Transverse colon (tissue), 3 donors: Measurements from ENCODE around the gene HOXB2.

Experiments used
- CTCF ChIP-seq, 5 experiments: fragments of 200-600 bp in 3 of 5; fragments of 450-650 bp in 2 of 5; sonication (generic) in 3 of 5; IDR thresholded peaks; 1 replicate in 2 of 5; 2 replicates in 3 of 5; pipeline ENCODE4 v1.5.1; 2016 to 2017; ENCODE audit warnings: antibody characterized with exemption in 5 of 5, inconsistent platforms in 3 of 5, mild to moderate bottlenecking in 2 of 5, moderate library complexity in 1 of 5
- EP300 ChIP-seq: sonication (generic); formaldehyde crosslinking; IDR thresholded peaks from one replicate; pipeline ENCODE4 v1.6.1; 2017; ENCODE audit warnings: antibody characterized with exemption, low read depth
- POLR2A ChIP-seq: fragments of 450-650 bp; IDR thresholded peaks from one replicate; pipeline ENCODE4 v1.6.1; 2016; ENCODE audit warnings: antibody characterized with exemption, mild to moderate bottlenecking, moderate library complexity

GRCh38 chr17:48553190-48553547 lies 8.3 kb upstream of the HOXB2 start:
- TF ChIP-seq CTCF (IDR thresholded peaks at IDR 0.05): no peak
- no peak for TF ChIP-seq EP300
- TF ChIP-seq POLR2A: no peak
